OCI-LY1 (cell line): ENCODE measurements around the gene TFF3.

ENCODE experiments used
- H2AFZ ChIP-seq: fragments of 200-600 bp; sonication (generic), shearing (Covaris generic); 2 replicates; pipeline ENCODE4 v1.6.0; 2014; ENCODE audit warnings: antibody characterized with exemption, mild to moderate bottlenecking, low read length
- H3F3A ChIP-seq: fragments of 200-600 bp; sonication (generic), shearing (Covaris generic); 2 replicates; pipeline ENCODE4 v1.6.0; 2014; ENCODE audit warnings: mild to moderate bottlenecking, antibody characterized with exemption, low read length, moderate library complexity; ENCODE audit not compliant: insufficient read depth
- H3K27ac ChIP-seq: fragments of 200-600 bp; sonication (generic); 2 replicates; pipeline ENCODE4 v1.5.1; 2014; ENCODE audit warnings: low read length, mixed run types, mild to moderate bottlenecking, low read depth; ENCODE audit not compliant: poor library complexity, severe bottlenecking
- H3K27me3 ChIP-seq: fragments of 200-600 bp; sonication (generic); 2 replicates; pipeline ENCODE4 v1.6.0; 2014; ENCODE audit warnings: antibody characterized with exemption, mild to moderate bottlenecking, low read length, moderate library complexity; ENCODE audit not compliant: insufficient read depth
- H3K36me3 ChIP-seq: fragments of 200-600 bp; sonication (generic); 2 replicates; pipeline ENCODE4 v1.6.1; 2014; ENCODE audit warnings: mild to moderate bottlenecking, antibody characterized with exemption, low read length, moderate library complexity, mixed read lengths; ENCODE audit not compliant: insufficient read depth
- H3K4me1 ChIP-seq: fragments of 200-600 bp; sonication (generic); 2 replicates; pipeline ENCODE4 v1.5.1; 2014; ENCODE audit warnings: mild to moderate bottlenecking, low read length, moderate library complexity; ENCODE audit not compliant: insufficient read depth, severe bottlenecking
- H3K4me2 ChIP-seq: fragments of 200-600 bp; sonication (generic), shearing (Covaris generic); 2 replicates; pipeline ENCODE4 v1.6.1; 2014; ENCODE audit warnings: low read length
- H3K4me3 ChIP-seq: fragments of 200-600 bp; sonication (generic); 2 replicates; pipeline ENCODE4 v1.5.1; 2014; ENCODE audit warnings: low read length, low read depth, mild to moderate bottlenecking, mixed read lengths; ENCODE audit not compliant: poor library complexity, severe bottlenecking
- H3K79me2 ChIP-seq: fragments of 200-600 bp; shearing (Covaris generic); 2 replicates; pipeline ENCODE4 v1.6.1; 2016; ENCODE audit warnings: mixed run types, low read length, mixed read lengths; ENCODE audit not compliant: insufficient read depth
- H3K9ac ChIP-seq: fragments of 200-600 bp; sonication (generic), shearing (Covaris generic); 2 replicates; pipeline ENCODE4 v1.6.1; 2014; ENCODE audit warnings: mild to moderate bottlenecking, low read length, mixed read lengths
- H3K9me2 ChIP-seq: fragments of 200-600 bp; sonication (generic), shearing (Covaris generic); 2 replicates; pipeline ENCODE4 v1.6.1; 2014; ENCODE audit warnings: low read depth, mild to moderate bottlenecking, low read length, mixed read lengths
- H3K9me3 ChIP-seq: fragments of 200-600 bp; shearing (Covaris generic); 2 replicates; pipeline ENCODE4 v1.6.1; 2014; ENCODE audit warnings: low read length, mixed read lengths
- H4K20me1 ChIP-seq: fragments of 200-600 bp; sonication (generic), shearing (Covaris generic); 2 replicates; pipeline ENCODE4 v1.6.0; 2016; ENCODE audit warnings: mild to moderate bottlenecking, low read length; ENCODE audit not compliant: insufficient read depth
- EZH2 ChIP-seq: fragments of 200-600 bp; sonication (generic), shearing (Covaris generic); IDR thresholded peaks from 2 replicates; pipeline ENCODE4 v1.8.0; 2017; ENCODE audit warnings: borderline replicate concordance, mixed run types, mild to moderate bottlenecking, antibody characterized with exemption, low read length, moderate library complexity, mixed read lengths
- TF ChIP-seq, protein P1 (sequence below): fragments of 200-600 bp; sonication (generic), shearing (Covaris generic); IDR thresholded peaks from 2 replicates; pipeline ENCODE4 v1.5.1; 2017; ENCODE audit warnings: mild to moderate bottlenecking, antibody characterized with exemption, low read length, moderate library complexity, mixed read lengths

Gene TFF3

DNA sequence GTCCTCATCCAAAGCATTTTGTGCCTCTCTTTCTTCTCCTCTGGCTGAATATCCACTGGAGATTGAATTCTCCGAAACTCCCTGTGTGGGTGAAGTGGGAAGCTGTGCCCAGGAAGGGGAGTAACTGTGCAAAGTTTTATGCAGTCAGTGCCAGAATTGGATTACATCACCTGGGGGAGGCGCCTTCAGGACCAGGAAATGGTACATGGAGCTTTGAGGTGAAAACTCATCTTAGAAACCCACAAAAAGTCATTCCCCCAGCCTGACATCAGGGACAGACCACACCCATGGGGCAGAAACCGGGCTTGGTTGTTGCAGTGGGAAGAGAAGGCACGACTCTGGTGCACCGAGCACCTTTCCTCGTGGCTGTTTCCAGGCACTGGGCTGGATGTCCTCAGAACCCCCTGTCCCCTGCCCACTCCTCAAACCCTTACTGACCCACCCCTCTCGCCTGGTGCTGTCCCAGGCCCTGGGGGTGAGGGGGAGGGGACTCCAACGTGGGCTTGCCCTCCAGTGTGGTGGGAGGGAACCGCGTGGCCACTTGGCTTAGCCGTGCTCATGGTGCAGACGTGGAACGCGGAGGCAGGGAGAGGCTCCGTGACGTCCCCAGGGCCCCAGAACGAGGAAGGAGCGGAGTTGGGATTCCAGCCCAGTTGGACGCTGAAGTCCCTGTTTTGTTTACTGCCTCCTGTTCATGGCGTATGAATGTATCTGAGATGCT, 15.7 kb downstream of the TFF3 start:
- Histone ChIP-seq H4K20me1 (no peaks in the 10 kb centered on the region), H3K36me3 (no peaks in the 10 kb centered on the region), H3K9me3 (no peaks in the 10 kb centered on the region), H3K4me1 (no peaks in the 10 kb centered on the region), H3K4me3 (no peak overlapping the region), H2AFZ (no peak overlapping the region), H3K79me2 (no peaks in the 10 kb centered on the region), H3K4me2 (no peak overlapping the region), H3K9ac (no peak overlapping the region), H3K9me2 (no peaks in the 10 kb centered on the region), H3K27ac (no peak overlapping the region), H3K27me3 (peaks cover 10% of the 10 kb centered on the region; the same call in 1 of the 2 replicates), H3F3A (no peaks in the 10 kb centered on the region)
- TF ChIP-seq EZH2, result no peak
- TF ChIP-seq, protein P1, sequence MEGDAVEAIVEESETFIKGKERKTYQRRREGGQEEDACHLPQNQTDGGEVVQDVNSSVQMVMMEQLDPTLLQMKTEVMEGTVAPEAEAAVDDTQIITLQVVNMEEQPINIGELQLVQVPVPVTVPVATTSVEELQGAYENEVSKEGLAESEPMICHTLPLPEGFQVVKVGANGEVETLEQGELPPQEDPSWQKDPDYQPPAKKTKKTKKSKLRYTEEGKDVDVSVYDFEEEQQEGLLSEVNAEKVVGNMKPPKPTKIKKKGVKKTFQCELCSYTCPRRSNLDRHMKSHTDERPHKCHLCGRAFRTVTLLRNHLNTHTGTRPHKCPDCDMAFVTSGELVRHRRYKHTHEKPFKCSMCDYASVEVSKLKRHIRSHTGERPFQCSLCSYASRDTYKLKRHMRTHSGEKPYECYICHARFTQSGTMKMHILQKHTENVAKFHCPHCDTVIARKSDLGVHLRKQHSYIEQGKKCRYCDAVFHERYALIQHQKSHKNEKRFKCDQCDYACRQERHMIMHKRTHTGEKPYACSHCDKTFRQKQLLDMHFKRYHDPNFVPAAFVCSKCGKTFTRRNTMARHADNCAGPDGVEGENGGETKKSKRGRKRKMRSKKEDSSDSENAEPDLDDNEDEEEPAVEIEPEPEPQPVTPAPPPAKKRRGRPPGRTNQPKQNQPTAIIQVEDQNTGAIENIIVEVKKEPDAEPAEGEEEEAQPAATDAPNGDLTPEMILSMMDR, result no peak

- H3K9me2 ChIP-seq, result no peaks in the 10 kb centered on the region
- H3K4me3 ChIP-seq, result no peak overlapping the region
- no peaks in the 10 kb centered on the region for H4K20me1 ChIP-seq
- peaks cover 10% of the 10 kb centered on the region; the same call in 1 of the 2 replicates for H3K27me3 ChIP-seq
- no peak overlapping the region for H2AFZ ChIP-seq
- H3K36me3 ChIP-seq, result no peaks in the 10 kb centered on the region
- no peaks in the 10 kb centered on the region for H3F3A ChIP-seq
- TF ChIP-seq EZH2, result no peak
- TF ChIP-seq, protein P1, result no peak
- no peak overlapping the region for H3K4me2 ChIP-seq
- H3K27ac ChIP-seq, result no peak overlapping the region
- no peaks in the 10 kb centered on the region for H3K9me3 ChIP-seq
- H3K4me1 ChIP-seq, result no peaks in the 10 kb centered on the region
- H3K79me2 ChIP-seq, result no peaks in the 10 kb centered on the region
- H3K9ac ChIP-seq, result no peak overlapping the region
Measured at GRCh38 chr21:42298657-42299056, 16.6 kb downstream of the TFF3 start.

- no peak overlapping the region for H3K4me2 ChIP-seq
- H3K27ac ChIP-seq, result no peak overlapping the region
- H3K36me3 ChIP-seq, result no peaks in the 10 kb centered on the region
- no peaks in the 10 kb centered on the region for H3K4me1 ChIP-seq
- no peak overlapping the region for H2AFZ ChIP-seq
- peaks cover 10% of the 10 kb centered on the region; the same call in 1 of the 2 replicates for H3K27me3 ChIP-seq
- no peaks in the 10 kb centered on the region for H3K9me2 ChIP-seq
- H3K9ac ChIP-seq, result no peak overlapping the region
- no peaks in the 10 kb centered on the region for H4K20me1 ChIP-seq
- no peaks in the 10 kb centered on the region for H3F3A ChIP-seq
- no peaks in the 10 kb centered on the region for H3K79me2 ChIP-seq
- H3K4me3 ChIP-seq, result no peak overlapping the region
- no peaks in the 10 kb centered on the region for H3K9me3 ChIP-seq
- no peak for TF ChIP-seq EZH2
- TF ChIP-seq, protein P1, result no peak
Measured at GRCh38 chr21:42298237-42298636, 17.0 kb downstream of the TFF3 start.
